SJSA1 (cell line): Measurements from ENCODE around the gene DAPP1. TPM values are rescaled to one million over a fixed set of nuclear protein-coding genes. Genes with fewer than 3 reads are reported as not detected.

Experiments used
- DNase-seq, 2 experiments: peaks; one replicate each; pipeline ENCODE4 v3.0.0-alpha.2; 2015 to 2020; ENCODE audit warnings: low spot score in 2 of 2, low read depth in 1 of 2
- H3K27ac ChIP-seq: fragments of 250-450 bp; sonication (Bioruptor Pico); 2 replicates; pipeline ENCODE4 v1.5.1; 2020; ENCODE audit warnings: mild to moderate bottlenecking, moderate library complexity
- H3K27me3 ChIP-seq: fragments of 250-450 bp; sonication (Bioruptor Pico); replicated peaks from 2 replicates; pipeline ENCODE4 v1.5.1; 2020; ENCODE audit warnings: mild to moderate bottlenecking, moderate library complexity
- H3K36me3 ChIP-seq: fragments of 250-450 bp; sonication (Bioruptor Pico); 2 replicates; pipeline ENCODE4 v1.5.1; 2020; ENCODE audit warnings: mild to moderate bottlenecking
- H3K4me1 ChIP-seq: fragments of 250-450 bp; sonication (Bioruptor Pico); replicated peaks from 2 replicates; pipeline ENCODE4 v1.6.1; 2021; ENCODE audit warnings: mild to moderate bottlenecking
- H3K4me3 ChIP-seq: fragments of 250-450 bp; sonication (Bioruptor Pico); 2 replicates; pipeline ENCODE4 v1.5.1; 2020; ENCODE audit warnings: mild to moderate bottlenecking
- H3K9me3 ChIP-seq: fragments of 250-450 bp; sonication (Bioruptor Pico); replicated peaks from 2 replicates; pipeline ENCODE4 v1.5.1; 2020; ENCODE audit warnings: mild to moderate bottlenecking
- total RNA-seq: library from RNA; depleted of rRNA; stranded (reverse); fragments of >200 nt; shearing (Covaris generic); gene quantifications from 2 replicates; pipeline ENCODE4 v1.2.3, GENCODE V29; 2014

Gene DAPP1
- total RNA-seq, 1 experiment from 2014 or later = 0.32 TPM

DNA sequence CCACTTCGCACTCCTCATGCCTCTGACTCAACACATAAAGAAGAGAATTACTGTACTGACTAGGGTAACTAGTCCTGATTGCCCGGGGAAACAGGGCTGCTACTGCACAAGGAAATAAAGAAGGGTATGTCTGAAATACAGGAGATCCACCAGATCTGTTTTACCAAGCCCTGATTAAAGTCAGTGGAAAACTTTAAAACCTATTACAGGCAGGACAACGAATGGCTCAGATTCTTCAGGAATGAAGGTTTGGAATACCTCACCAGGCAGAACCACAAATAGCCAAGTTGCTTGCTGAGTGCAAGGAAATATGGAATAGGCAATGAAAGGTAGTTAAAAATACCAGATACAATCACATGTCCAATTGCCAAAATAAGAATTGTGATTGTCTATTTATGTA lies 60.3 kb downstream of the DAPP1 start:
- no peak for DNase-seq

DNA sequence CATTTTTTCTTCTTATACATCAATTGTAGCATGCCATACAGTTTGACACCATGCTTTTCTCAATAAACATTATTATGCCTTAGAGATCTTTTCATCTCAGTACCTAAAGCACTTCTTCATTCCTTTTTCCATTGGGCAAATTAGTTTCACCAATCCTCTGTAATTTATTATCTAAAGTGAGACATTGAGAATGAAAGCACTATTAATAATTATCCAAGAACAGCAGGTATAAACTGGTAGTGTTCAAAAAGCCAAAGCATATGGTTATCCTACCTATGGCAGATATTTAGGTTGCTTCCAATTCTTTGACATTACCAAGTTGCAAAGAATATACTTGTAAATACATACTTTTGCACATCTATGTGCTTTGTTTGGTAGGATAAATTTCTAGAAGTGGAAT lies 62.0 kb downstream of the DAPP1 start:
- H3K4me3 ChIP-seq = no peak overlapping the region
- H3K9me3 ChIP-seq = no peaks in the 10 kb centered on the region
- peaks cover 50% of the 10 kb centered on the region for H3K36me3 ChIP-seq
- H3K27ac ChIP-seq = no peak overlapping the region
- no peaks in the 10 kb centered on the region for H3K4me1 ChIP-seq
- no peaks in the 10 kb centered on the region for H3K27me3 ChIP-seq
- no peak for DNase-seq

More for the DNA sequence above, 60.3 kb downstream of the DAPP1 start:
- Histone ChIP-seq H3K4me1 (no peaks in the 10 kb centered on the region), H3K4me3 (no peak overlapping the region), H3K27ac (no peak overlapping the region), H3K36me3 (peaks cover 46% of the 10 kb centered on the region), H3K27me3 (no peaks in the 10 kb centered on the region), H3K9me3 (no peaks in the 10 kb centered on the region)

DNA sequence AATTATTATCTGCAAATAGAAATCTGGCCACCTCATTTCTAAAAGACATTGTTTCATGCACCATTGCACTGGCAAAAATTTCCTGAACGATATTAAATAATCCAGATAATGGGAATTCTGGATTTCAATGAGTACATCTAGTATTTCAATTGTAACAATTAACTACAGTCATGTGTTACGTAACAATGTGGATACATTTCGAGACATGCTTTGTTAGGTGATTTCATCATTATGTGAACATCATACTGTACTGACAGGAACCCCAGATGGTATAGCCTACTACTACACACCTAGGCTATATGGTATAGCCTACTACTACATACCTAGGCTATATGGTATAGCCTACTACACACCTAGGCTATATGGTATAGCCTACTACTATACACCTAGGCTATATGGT lies 62.8 kb downstream of the DAPP1 start:
- H3K4me1 ChIP-seq = no peaks in the 10 kb centered on the region
- no peaks in the 10 kb centered on the region for H3K27me3 ChIP-seq
- no peak for DNase-seq
- H3K9me3 ChIP-seq = no peaks in the 10 kb centered on the region
- no peak overlapping the region for H3K27ac ChIP-seq
- H3K4me3 ChIP-seq = no peak overlapping the region
- peaks cover 50% of the 10 kb centered on the region for H3K36me3 ChIP-seq

DNA sequence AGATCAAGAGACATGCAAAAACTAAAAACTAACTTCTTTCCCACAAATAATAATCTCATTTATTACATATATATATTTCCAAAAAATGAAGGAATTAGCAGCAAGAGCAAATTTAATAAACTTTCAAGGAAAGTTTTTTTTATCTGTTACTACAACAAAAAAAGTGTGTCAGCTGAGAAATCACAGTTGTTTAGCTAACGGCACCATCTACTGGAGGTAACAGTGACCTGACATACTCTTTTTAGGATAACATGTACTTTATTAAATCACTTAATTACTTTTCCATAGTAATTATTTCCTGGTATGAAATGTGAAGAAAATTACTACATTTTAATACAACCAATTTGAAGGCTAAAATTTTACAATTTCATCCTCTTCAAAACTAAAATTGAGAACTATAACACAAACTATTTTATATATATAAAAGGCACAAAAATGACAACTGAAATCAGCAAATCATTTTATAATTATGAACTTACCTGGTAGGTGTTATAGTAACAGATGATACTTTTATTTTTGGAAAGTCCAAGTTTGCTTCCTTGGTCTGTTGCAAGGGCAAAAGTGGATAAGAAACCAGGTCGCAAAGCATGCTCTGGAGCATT lies 68.5 kb downstream of the DAPP1 start:
- no peak overlapping the region for H3K27ac ChIP-seq
- peaks cover 14% of the 10 kb centered on the region for H3K4me1 ChIP-seq
- H3K36me3 ChIP-seq = peaks cover 23% of the 10 kb centered on the region
- H3K4me3 ChIP-seq = no peak overlapping the region
- peak in 1 of 2 experiments; percentile 22 for DNase-seq
- no peaks in the 10 kb centered on the region for H3K27me3 ChIP-seq
- no peaks in the 10 kb centered on the region for H3K9me3 ChIP-seq

DNA sequence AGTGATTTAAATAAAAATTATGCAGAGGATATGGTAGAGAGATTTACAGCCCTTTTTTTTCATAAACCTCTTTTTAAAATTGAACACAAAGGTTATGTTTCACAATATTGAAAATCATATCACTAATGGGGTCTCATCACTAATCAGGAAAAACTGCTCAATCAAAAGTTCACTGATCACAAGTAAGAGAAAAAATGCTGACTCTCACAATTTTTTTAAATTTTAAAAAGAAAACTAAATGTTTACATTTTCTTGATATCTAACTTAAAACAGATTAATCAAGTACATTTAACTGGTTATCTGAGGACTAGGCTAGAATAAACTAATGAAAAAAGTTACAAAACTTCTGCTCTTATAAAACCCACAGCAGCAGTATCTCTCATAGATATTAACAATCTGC lies 69.1 kb downstream of the DAPP1 start:
- no peak for DNase-seq
- peaks cover 19% of the 10 kb centered on the region for H3K36me3 ChIP-seq
- no peak overlapping the region for H3K4me3 ChIP-seq
- H3K4me1 ChIP-seq = peaks cover 14% of the 10 kb centered on the region
- no peaks in the 10 kb centered on the region for H3K27me3 ChIP-seq
- no peaks in the 10 kb centered on the region for H3K9me3 ChIP-seq
- peak overlapping the region; percentile 37 for H3K27ac ChIP-seq

DNA sequence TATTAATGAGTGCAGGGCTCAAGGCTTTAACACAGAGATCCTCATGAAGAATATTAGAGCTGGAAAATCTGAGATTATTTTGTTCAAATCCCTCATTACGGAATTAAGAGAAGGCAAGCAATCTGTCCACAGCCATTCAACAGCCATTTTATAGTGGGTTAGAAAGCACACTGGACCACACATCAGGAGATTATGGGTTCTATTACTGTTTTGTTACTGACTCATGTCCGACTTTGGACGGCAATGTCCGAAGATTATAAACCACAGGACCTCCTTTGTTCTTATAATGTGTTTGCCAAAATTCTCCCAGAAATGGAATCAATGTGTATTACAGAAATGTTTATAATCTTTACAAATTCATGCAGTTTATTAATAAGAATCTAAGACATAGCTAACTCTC lies 69.5 kb downstream of the DAPP1 start:
- DNase-seq = peak; percentile 45 to 51
- peaks cover 15% of the 10 kb centered on the region for H3K36me3 ChIP-seq

DNA sequence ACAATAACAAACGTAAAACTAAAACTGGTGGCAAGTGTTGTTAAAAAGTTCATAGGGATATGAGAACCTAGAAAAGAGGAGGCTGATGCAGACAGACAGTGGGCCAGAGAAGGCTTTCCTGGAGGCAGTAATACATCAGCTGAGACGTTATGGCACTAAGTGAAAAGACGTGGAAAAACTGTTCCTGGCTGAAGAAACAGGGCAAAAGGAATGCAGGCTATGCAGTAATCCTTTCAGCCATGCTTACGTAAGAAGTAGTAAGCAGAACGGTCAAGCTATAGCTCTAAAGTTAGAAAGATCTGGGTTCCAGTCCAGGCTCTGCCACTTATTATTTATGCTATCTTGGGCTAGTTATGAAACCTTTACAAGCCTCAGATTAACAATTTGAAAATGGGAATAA lies 71.2 kb downstream of the DAPP1 start:
- no peaks in the 10 kb centered on the region for H3K27me3 ChIP-seq
- peaks cover 15% of the 10 kb centered on the region for H3K36me3 ChIP-seq
- H3K4me3 ChIP-seq = no peak overlapping the region
- no peak overlapping the region for H3K27ac ChIP-seq
- peaks cover 16% of the 10 kb centered on the region for H3K4me1 ChIP-seq
- H3K9me3 ChIP-seq = no peaks in the 10 kb centered on the region
- no peak for DNase-seq

More for the DNA sequence above, 69.5 kb downstream of the DAPP1 start:
- peaks cover 14% of the 10 kb centered on the region for H3K4me1 ChIP-seq
- H3K27ac ChIP-seq = peak overlapping the region; percentile 37
- no peaks in the 10 kb centered on the region for H3K27me3 ChIP-seq
- no peak overlapping the region for H3K4me3 ChIP-seq
- no peaks in the 10 kb centered on the region for H3K9me3 ChIP-seq

DNA sequence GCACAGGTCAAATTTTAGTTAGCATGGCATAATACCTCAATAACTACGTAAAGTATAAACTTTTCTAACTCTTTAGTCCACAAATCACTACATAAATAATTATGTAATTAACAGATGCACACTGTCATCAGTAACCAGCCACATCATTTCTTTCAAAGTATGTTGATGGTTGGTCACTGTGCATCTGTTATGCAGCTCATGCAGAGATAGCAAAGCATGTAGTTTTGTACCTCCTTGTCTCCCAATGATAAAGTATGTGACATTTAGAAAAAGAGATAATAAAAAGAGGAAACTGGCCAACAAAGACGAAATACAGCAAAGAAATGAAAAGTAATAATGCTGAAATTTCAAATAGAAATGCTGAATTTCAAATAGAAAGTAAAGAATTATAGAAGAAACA lies 74.7 kb downstream of the DAPP1 start:
- peaks cover 16% of the 10 kb centered on the region for H3K4me1 ChIP-seq
- DNase-seq = no peak
- H3K27ac ChIP-seq = no peak overlapping the region
- no peaks in the 10 kb centered on the region for H3K9me3 ChIP-seq
- peaks cover 17% of the 10 kb centered on the region for H3K36me3 ChIP-seq
- no peak overlapping the region for H3K4me3 ChIP-seq
- no peaks in the 10 kb centered on the region for H3K27me3 ChIP-seq

DNA sequence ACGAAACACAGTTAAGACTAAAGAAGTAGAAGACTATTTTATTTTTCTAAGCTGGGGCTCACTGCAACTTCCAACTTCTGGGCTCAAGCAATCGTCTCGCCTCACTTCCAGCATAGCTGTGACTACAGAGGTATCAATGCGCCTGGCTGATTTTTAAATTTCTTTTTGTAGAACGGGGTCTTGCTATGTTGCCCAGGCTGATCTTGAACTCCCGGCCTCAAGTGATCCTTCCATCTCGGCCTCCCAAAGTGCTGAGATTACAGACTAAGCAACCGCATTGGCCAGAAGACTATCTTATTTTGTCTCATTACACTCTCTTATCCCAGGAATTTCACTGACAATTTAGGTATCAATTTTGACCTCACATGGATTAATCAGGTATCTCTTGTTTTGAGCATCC lies 76.4 kb downstream of the DAPP1 start:
- peaks cover 17% of the 10 kb centered on the region for H3K36me3 ChIP-seq
- DNase-seq = no peak
- peaks cover 11% of the 10 kb centered on the region for H3K4me1 ChIP-seq
- H3K9me3 ChIP-seq = no peaks in the 10 kb centered on the region
- peak overlapping the region; percentile 75 for H3K4me3 ChIP-seq
- H3K27ac ChIP-seq = no peak overlapping the region
- no peaks in the 10 kb centered on the region for H3K27me3 ChIP-seq

DNA sequence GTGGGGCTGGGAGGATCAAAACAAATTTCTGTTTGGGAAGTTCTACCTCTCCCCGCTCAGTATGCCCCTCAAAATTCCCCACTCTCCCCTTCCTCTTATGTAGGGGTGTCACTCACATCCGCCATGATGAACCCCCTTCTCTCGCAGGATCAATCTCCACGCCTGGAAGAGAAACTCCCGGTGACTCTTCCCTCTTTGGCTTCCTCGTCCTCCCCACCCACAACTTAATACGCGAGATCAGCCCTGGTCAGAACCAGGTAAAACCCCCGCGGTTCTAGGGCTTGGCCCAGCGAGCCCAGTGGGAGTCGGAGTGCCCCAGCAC lies 77.2 kb downstream of the DAPP1 start:
- H3K4me1 ChIP-seq = peaks cover 11% of the 10 kb centered on the region
- peak overlapping the region; percentile 75 for H3K4me3 ChIP-seq
- peak overlapping the region; percentile 60 for H3K27ac ChIP-seq
- peaks cover 17% of the 10 kb centered on the region for H3K36me3 ChIP-seq
- H3K27me3 ChIP-seq = no peaks in the 10 kb centered on the region
- no peak for DNase-seq
- H3K9me3 ChIP-seq = no peaks in the 10 kb centered on the region

DNA sequence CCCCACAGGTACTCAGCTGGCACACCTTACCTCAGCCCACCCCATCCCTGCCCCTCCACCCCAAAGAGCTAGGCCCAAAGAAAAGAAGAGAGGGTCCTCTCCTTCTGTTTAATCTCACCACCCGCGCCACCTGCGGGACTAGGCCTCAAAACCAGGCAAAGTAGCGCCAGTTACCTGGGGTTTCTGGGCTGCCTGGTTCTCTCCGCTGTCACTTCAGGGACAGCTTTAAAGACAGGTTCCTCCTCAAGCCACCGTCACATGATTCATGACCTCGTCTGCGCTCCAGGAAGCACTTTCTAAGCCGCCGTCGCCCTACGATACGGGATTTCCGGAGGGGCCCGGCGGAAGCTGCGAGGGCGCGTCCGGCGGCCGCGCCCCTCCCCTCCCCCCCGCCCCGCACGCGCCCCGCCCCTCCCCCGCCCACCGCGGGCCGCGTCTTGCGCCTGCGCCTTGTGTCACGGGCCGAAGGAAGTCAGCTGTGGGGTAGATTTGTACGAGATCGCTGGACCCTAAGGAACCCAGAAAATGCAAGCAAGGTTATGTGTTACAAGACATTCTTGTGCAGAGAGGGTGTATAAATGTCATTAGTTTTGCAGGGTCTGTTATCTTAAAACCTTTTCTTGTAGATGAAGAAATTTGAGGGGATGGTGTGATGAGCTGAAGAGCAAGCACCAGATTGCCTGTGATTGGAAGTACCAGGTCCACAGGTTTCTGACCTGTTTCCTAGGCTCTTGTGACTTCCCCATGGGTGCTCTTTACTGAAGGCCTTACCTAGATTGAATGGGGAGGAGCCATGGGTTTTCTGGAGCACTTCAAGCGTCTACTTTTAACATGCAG lies 77.8 kb downstream of the DAPP1 start, which contains the start of gene LAMTOR3:
LAMTOR3 (minus strand) TSS at position 267 of the 837 bp plus-strand sequence. CDS start 464 bp downstream, outside the sequence.
- peak within 1 kb of the TSS; percentile 75 for H3K4me3 ChIP-seq
- peaks cover 17% of the 10 kb centered on the region for H3K36me3 ChIP-seq
- no peaks in the 10 kb centered on the region for H3K9me3 ChIP-seq
- peak; percentile 74 to 89 for DNase-seq
- peaks cover 11% of the 10 kb centered on the region for H3K4me1 ChIP-seq
- H3K27me3 ChIP-seq = no peaks in the 10 kb centered on the region
- H3K27ac ChIP-seq = peak within 1 kb of the TSS; percentile 60

DNA sequence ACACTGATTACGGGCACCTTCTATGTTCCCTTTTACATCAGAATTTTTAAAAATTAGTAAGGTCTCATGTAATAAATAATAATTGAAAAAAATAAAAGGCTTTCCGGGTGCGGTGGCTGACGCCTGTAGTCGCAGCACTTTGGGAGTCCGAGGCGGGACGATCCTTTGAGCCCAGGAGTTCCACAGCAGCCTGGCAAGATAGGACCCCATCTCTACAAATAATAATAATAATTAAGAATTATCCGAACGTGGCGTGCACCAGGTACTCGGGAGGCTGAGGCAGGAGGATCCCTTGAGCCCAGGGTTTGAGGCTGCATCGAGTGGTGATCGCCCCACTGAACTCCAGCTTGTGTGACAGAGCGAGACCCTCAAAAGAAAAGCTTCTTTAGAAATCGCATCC lies 78.4 kb downstream of the DAPP1 start:
- Histone ChIP-seq H3K9me3 (no peaks in the 10 kb centered on the region), H3K4me3 (peak overlapping the region; percentile 75), H3K27ac (peak overlapping the region; percentile 45), H3K36me3 (peaks cover 17% of the 10 kb centered on the region; the same call in 1 of the 2 replicates), H3K4me1 (peaks cover 11% of the 10 kb centered on the region), H3K27me3 (no peaks in the 10 kb centered on the region)
- DNase-seq = no peak

DNA sequence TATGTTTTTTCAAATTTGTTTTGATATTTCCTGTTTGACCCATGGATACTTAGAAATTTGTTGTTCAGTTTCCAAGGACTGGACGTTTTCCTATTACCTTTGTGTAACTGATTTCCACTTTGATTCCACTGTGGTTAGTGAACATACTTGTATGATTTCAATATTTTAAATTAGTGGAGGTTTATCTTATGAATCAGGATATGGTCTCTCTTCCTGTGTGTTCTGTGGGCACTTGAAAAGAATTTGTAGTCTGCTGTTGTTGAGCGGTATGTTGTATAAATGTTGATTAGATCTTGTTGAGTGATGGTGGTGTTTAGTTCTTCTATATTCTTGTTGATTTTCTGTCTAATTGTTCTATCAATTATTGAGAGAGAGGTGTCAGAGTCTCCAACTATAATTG lies 98.8 kb downstream of the DAPP1 start:
- DNase-seq = no peak
- no peak overlapping the region for H3K4me3 ChIP-seq
- H3K9me3 ChIP-seq = no peaks in the 10 kb centered on the region
- H3K36me3 ChIP-seq = peaks cover 32% of the 10 kb centered on the region
- no peaks in the 10 kb centered on the region for H3K4me1 ChIP-seq
- no peaks in the 10 kb centered on the region for H3K27me3 ChIP-seq
- no peak overlapping the region for H3K27ac ChIP-seq

DNA sequence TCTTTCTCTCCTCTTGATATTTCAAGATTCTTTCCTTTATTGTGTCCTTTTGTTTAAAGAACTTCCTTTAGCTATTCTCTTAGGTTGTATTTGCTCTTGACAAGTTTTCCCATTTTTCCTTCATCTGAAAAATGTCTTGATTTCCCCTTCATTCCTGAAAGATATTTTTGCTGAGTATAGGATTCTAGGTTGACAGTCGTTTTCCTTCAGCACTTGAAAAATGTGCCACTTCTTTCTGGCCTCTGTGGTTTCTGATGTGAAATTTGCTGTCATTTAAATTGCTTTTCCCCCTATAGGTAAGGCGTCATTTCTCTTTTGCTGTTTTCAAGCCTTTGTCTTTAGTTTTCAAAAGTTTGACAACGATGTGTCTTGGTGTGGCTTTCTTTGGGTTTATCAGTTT lies 100.9 kb downstream of the DAPP1 start:
- H3K36me3 ChIP-seq = peaks cover 44% of the 10 kb centered on the region
- H3K27ac ChIP-seq = no peak overlapping the region
- no peaks in the 10 kb centered on the region for H3K9me3 ChIP-seq
- no peaks in the 10 kb centered on the region for H3K27me3 ChIP-seq
- H3K4me3 ChIP-seq = no peak overlapping the region
- no peaks in the 10 kb centered on the region for H3K4me1 ChIP-seq
- DNase-seq = no peak
